A549 (cell line): Measurements from ENCODE around the gene SLC8A1.

ENCODE experiments used
- EP300 ChIP-seq, 2 experiments: fragments of >200 bp; sonication (Bioruptor Twin); formaldehyde crosslinking; IDR thresholded peaks; 2 replicates in 1 of 2; 3 replicates in 1 of 2; pipeline ENCODE4 v1.6.1; 2016 to 2017
- GATA3 ChIP-seq: IDR thresholded peaks from 2 replicates; pipeline ENCODE4 v1.6.1; 2012; ENCODE audit warnings: borderline replicate concordance
- HDAC2 ChIP-seq: fragments of 200-600 bp; sonication (generic); IDR thresholded peaks from 2 replicates; pipeline ENCODE4 v1.6.1; 2016
- JUNB ChIP-seq: fragments of >200 bp; sonication (Bioruptor Twin); formaldehyde crosslinking; IDR thresholded peaks from 2 replicates; pipeline ENCODE4 v1.6.1; 2016
- MAFK ChIP-seq: fragments of 450-650 bp; IDR thresholded peaks from 2 replicates; pipeline ENCODE4 v1.6.1; 2014; ENCODE audit not compliant: partially characterized antibody
- MAZ ChIP-seq: fragments of 150-350 bp; IDR thresholded peaks from 2 replicates; pipeline ENCODE4 v1.6.1; 2014; ENCODE audit warnings: antibody characterized with exemption, low read depth, low read length, borderline replicate concordance
- NPAS2 ChIP-seq: fragments of 250-450 bp; sonication (Bioruptor Pico); IDR thresholded peaks from 2 replicates; pipeline ENCODE4 v1.8.0; 2022; ENCODE audit warnings: mild to moderate bottlenecking, moderate library complexity, borderline replicate concordance
- POLR2A ChIP-seq: IDR thresholded peaks from 2 replicates; pipeline ENCODE4 v1.6.1; 2012; ENCODE audit warnings: mild to moderate bottlenecking, low read length
- SMC3 ChIP-seq: fragments of >200 bp; sonication (Bioruptor Twin); formaldehyde crosslinking; IDR thresholded peaks from 3 replicates; pipeline ENCODE4 v1.6.1; 2018; ENCODE audit warnings: inconsistent platforms
- TF ChIP-seq, protein P1 (sequence below): fragments of 450-650 bp; IDR thresholded peaks from 2 replicates; pipeline ENCODE4 v1.6.1; 2014; ENCODE audit warnings: antibody characterized with exemption
- TF ChIP-seq, protein P2 (sequence below): fragments of >200 bp; sonication (Bioruptor Twin); formaldehyde crosslinking; IDR thresholded peaks from 3 replicates; pipeline ENCODE4 v1.5.1; 2016
- TF ChIP-seq, protein P3 (sequence below): IDR thresholded peaks from 2 replicates; pipeline ENCODE4 v1.6.1; 2012
- TF ChIP-seq, protein P4 (sequence below): fragments of 200-600 bp; sonication (generic); IDR thresholded peaks from 2 replicates; pipeline ENCODE4 v1.6.1; 2016; ENCODE audit warnings: antibody characterized with exemption, mild to moderate bottlenecking, moderate library complexity

DNA sequence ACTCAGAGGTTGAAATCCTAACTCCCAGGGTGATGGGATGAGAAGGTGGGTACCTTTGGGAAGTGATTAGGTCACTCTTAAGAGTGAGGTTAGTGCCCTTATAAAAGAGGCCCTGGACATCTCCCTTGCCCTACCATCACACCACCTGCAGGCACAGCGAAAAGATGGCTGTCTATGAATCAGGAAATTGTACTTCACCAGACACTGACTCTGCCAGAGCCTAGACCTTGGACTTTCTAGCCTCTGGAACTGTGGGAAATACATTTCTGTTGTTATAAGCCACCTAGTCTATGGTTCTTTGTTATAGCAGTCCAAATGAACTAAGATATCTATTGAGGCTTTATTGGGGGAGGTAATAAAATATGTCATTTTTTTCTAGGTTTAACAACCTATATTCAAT lies 203.6 kb downstream of the SLC8A1 start:
- TF ChIP-seq MAZ, result no peak
- TF ChIP-seq, protein P1, sequence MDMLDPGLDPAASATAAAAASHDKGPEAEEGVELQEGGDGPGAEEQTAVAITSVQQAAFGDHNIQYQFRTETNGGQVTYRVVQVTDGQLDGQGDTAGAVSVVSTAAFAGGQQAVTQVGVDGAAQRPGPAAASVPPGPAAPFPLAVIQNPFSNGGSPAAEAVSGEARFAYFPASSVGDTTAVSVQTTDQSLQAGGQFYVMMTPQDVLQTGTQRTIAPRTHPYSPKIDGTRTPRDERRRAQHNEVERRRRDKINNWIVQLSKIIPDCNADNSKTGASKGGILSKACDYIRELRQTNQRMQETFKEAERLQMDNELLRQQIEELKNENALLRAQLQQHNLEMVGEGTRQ, result no peak
- TF ChIP-seq, protein P2, sequence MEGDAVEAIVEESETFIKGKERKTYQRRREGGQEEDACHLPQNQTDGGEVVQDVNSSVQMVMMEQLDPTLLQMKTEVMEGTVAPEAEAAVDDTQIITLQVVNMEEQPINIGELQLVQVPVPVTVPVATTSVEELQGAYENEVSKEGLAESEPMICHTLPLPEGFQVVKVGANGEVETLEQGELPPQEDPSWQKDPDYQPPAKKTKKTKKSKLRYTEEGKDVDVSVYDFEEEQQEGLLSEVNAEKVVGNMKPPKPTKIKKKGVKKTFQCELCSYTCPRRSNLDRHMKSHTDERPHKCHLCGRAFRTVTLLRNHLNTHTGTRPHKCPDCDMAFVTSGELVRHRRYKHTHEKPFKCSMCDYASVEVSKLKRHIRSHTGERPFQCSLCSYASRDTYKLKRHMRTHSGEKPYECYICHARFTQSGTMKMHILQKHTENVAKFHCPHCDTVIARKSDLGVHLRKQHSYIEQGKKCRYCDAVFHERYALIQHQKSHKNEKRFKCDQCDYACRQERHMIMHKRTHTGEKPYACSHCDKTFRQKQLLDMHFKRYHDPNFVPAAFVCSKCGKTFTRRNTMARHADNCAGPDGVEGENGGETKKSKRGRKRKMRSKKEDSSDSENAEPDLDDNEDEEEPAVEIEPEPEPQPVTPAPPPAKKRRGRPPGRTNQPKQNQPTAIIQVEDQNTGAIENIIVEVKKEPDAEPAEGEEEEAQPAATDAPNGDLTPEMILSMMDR, result no peak
- no peak for TF ChIP-seq POLR2A
- no peak for TF ChIP-seq EP300 (IDR thresholded peaks at IDR 0.05)
- TF ChIP-seq NPAS2 (CRISPR knock-in tag), result no peak
- TF ChIP-seq, protein P3, sequence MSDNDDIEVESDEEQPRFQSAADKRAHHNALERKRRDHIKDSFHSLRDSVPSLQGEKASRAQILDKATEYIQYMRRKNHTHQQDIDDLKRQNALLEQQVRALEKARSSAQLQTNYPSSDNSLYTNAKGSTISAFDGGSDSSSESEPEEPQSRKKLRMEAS, result no peak
- no peak for TF ChIP-seq MAFK
- TF ChIP-seq JUNB, result no peak
- no peak for TF ChIP-seq SMC3
- TF ChIP-seq GATA3, result no peak
- TF ChIP-seq, protein P4, sequence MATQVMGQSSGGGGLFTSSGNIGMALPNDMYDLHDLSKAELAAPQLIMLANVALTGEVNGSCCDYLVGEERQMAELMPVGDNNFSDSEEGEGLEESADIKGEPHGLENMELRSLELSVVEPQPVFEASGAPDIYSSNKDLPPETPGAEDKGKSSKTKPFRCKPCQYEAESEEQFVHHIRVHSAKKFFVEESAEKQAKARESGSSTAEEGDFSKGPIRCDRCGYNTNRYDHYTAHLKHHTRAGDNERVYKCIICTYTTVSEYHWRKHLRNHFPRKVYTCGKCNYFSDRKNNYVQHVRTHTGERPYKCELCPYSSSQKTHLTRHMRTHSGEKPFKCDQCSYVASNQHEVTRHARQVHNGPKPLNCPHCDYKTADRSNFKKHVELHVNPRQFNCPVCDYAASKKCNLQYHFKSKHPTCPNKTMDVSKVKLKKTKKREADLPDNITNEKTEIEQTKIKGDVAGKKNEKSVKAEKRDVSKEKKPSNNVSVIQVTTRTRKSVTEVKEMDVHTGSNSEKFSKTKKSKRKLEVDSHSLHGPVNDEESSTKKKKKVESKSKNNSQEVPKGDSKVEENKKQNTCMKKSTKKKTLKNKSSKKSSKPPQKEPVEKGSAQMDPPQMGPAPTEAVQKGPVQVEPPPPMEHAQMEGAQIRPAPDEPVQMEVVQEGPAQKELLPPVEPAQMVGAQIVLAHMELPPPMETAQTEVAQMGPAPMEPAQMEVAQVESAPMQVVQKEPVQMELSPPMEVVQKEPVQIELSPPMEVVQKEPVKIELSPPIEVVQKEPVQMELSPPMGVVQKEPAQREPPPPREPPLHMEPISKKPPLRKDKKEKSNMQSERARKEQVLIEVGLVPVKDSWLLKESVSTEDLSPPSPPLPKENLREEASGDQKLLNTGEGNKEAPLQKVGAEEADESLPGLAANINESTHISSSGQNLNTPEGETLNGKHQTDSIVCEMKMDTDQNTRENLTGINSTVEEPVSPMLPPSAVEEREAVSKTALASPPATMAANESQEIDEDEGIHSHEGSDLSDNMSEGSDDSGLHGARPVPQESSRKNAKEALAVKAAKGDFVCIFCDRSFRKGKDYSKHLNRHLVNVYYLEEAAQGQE, result no peak
- no peak for TF ChIP-seq HDAC2
